Left hindlimb (tissue), 1 donor: ENCODE data around the gene CC2D2A.
"Not testable (repeated sequence)": the region's sequence is repeated elsewhere in the genome, so short reads cannot be mapped to it uniquely, and the experiment has no call there.

ENCODE experiments used
- DNase-seq: peaks from one replicate; pipeline ENCODE4 v3.0.0-alpha.2; 2018

CC2D2A gene

DNA sequence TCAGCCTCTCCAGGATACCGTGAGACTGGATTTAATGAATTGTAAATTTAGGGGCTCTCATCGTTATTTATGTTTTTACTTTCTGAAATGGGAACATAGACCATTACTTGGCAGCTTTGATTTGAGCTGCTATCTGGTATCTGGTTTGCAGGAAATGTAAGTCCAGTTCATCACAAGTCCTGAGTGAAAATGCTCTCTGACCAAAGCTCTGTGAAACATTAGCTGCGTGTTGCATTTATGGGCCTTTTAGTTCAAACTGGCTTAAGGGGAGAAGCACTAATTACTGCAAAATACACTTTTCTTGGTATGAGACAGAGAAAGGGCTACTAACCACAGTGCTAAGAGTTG, 420 bp downstream of the CC2D2A start:
- DNase-seq, result no peak

DNA sequence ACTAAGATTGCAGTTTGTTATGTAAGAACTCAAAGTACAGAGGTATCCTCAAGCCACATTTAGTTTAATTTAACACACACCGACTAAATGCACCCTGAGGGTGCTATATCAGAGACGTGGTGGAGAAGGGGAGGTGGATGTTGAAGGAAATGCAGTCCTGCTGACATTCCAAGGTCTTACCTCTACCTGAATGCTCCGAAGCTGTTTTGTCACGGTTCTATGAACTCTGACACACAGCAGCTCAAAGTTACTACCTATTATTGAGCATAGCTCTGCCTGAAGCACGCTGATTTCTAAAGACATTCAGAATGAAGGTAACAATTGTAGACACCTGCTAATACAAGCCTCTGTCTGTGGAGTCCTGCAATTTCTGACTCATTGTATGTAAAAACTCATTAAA, 6.7 kb downstream of the CC2D2A start:
- DNase-seq, result no peak

DNA sequence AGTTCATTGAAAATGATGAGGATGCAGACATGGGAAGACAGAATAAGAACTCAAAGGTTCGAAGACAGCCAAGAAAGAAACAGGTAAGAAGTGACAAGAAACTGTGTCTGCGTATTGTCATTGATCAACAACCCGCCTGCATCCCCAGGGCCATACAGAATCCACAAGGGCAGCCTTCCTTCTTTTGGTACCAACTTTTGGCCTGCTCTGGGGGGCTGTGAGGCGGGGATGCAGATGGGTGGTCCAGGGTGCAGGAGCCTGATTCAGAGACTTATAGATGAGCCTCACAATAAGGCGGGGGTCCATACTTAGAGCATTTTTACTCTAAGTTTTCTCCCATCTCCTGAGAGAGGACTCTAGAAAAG, 9.0 kb downstream of the CC2D2A start:
- no peak for DNase-seq

DNA sequence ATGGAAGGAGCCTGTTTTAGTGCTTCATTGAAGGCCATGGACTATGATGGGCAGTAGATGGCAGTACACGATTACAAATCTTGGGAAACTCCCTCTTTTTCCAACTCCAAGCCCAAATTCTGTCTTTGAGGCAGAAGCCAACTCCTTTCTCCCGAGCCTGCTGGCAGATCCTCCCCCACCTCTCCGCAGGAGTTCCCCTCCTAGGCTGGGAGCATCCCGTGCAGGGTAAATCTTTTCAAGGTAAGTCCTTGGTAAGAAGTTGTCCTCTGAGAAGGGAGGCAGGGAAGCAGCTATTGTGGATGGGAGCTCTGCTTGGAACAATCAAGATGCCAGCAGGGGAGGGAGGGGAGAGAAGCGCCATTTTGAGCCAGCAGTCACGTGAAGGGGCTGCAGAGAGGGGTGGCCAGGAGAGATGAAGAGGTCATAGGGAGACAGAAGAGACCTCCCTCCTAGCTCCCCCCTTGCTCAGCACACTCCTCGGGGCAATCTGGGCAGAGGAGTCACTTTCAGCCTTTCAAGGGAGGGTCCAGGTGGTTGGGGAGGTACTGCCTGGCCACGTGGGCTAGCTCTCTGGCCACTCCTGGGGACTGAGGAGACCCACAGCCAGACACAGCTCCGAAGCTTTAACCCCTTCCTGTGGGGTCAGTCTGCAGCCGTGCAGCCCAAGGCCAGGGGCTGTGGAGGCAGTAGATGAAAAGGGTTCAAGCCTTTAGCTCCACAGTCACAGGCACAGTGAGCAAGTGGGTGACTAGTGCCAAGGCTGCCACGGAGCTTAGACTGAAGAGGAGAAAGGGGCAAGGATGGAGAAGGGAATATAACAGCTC, 9.6 kb downstream of the CC2D2A start:
- peak; percentile 89 for DNase-seq

DNA sequence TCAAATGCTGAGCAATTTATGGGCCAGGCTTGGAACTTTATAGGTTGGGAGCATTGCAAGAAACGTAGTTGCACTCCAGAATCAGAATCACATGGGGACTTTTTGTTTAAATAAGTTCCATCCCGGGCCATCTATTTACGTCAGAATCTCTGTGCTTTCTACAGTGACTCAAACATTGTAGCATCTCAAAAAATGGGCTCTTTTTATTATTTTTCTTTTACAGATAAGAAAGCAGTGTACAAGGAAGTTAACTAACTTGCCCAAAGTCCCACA, 10.2 kb downstream of the CC2D2A start:
- DNase-seq, result no peak

DNA sequence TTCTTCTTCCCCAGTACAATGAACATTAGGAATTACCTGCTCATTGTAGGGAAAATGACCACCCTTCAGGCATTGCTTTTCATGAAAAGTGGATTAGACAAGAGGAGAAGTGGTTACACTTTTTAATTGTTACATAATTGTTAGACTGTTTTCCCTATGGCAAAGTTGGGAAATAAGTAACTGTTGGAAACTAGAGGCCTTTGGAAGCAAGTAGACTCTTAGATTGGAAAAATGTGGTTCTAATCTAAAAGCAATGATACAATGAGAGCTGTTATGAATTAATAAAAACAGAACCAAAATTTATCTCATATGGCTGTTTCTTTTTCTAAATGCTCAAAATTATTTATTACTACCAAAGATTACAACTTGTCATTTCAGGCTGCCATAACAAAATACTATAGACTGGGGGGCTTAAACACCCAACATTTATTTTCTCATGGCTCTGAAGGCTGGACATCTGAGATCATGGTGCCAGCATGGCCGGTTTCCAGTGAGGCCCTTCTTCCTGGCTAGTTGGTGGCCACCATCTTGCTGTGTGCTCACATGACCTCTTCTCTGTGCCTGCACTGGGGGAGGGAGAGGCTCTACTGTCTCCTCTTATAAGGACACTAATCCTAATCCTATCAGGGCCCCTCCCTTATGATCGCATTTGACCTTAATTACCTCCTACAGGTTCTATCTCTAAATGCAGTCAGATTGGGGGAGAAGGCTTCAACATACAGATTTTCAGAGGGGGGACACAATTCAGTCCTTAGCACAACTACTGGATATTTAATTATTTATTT, 12.5 kb downstream of the CC2D2A start:
- DNase-seq, result no peak

DNA sequence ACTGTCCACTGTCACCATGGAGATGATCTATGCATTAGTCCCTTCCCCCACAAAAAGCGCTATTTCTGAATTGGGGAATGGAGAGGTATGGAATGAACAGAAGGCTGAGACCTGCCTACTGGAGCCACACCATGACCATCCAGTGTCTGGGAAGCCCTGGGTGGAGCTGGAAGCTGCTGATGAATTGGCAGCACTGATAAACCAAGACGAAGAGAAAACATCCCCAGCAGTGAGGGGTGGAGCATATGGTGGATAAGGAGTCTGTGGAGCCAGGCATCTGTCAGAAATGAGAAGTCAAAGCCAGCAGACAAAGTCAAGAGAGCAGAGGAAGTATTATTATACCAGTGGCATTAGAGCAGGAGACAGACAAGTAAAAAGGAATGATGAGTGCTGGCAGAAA, 13.2 kb downstream of the CC2D2A start:
- DNase-seq, result no peak

DNA sequence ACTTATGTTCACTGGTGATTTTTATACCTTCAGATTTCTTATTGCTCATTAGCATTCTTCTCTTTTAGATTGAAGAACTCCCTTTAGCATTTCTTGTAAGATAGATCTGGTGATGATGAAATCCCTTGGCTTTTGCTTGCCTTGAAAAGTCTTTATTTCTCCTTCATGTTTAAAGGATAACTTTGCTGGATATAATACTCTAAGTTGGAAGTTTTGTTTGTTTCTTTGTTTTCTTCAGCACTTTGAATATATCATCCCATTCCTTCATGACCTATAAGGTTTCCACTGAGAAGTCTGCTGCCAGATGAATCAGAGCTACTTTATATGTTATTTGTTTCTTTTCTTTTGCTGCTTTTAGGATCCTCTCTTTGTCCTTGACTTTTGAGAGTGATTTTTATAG, 18.5 kb downstream of the CC2D2A start:
- no peak for DNase-seq

DNA sequence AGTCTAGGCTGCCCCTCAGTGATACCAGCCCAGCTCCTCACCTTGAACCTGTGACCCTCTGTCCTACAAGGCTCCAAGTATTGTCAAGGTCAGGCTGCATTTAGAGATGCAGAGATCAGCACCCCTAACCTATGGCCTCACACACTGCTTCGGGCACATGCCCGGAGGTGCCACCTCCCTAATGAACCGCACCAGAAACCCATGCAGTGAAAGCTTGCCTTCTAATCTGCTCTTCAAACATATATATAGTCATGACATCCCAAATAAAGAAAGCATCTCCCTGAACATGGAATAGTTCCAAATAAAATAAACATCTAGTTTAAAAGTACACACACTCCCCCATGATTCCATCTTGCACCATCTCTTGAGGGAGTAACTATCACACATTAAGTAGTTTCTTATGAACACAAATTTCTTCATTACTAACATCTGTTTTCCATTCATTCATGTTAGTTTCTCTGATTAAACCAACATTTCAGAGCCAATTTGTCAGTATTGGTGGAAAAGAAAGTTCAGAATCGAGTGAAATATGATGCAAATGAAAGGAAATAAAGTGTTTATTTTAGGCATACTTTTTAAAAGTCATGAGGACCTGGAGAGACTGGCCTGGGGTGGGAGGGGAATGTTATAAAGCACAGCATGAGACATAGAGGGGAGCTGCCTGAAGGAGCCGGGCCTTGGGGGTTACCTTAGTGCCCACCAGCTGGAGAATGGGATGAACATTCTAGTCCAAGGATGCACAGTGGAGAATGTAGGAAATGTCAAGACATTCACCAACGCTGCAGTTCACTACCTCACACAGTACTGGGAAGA, 19.2 kb downstream of the CC2D2A start:
- no peak for DNase-seq

DNA sequence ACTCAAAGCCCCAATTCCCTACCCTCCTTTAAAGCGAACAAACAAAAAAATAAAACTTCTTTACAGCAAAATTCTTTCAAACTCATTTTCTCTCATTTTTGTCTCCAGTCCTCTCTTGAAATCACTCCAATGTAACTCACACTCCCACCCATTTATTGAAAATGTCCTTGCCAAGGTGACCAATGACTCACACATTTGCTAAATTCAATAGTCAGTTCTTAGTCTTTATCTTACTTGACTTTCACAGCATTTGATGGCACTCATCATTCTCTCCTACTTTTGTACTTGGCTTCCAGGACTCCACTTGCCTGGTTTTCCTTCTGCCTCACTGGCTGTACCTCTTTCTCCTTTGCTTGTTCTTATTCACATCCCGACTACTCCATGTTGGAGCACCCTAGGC, 19.9 kb downstream of the CC2D2A start:
- no peak for DNase-seq

DNA sequence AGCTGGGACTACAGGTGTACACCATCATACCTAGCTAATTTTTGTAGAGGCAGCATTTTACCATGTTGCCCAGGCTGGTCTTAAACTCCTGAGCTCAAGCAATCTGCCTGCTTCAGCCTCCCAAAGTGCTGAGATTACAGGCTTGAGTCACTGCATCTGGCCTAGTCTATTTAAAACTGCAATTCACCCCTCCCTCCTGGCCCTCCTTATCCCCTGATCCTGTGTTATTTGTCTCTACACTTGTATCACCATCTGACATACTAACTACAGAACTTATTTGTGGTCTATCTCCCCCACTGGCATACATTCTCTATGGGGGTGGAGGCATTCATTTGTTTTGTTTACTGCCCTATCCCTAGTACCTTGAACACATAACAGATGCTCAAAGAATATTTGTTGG, 23.7 kb downstream of the CC2D2A start:
- no peak for DNase-seq

DNA sequence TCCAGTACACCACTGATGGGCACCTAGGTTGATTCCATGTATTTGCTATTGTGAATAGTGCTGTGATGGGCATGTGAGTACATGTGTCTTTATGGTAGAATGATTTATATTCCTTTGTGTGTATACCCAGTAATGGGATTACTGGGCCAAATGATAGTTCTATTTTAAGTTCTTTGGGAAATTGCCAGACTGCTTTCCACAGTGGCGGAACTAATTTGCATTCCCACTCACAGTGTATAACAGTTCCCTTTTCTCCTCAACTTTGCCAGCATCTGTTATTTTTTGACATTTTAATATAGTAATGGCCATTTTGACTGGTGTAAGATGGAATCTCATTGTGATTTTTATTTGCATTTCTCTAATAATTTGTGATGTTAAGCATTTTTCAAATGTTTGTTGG, 25.9 kb downstream of the CC2D2A start:
- DNase-seq, result no peak

DNA sequence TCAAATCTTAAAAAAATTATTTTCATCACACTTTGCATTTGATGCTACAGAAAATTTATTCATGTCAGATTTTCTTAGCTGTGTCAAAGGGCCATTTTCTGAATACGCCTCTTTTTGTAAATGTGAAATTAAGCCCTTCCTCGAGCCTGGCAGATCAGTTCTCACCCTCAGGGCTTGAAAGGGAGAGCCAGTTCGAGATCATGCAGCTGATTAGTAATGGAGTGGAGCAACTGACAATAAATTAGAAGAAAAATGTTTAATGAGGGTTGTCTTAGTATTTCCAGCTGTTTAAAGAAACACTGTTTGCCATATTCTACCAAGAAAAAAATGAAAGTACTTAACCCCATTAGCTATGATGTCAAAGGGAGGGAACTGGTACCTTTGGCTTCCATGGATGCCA, 28.7 kb downstream of the CC2D2A start:
- no peak for DNase-seq

DNA sequence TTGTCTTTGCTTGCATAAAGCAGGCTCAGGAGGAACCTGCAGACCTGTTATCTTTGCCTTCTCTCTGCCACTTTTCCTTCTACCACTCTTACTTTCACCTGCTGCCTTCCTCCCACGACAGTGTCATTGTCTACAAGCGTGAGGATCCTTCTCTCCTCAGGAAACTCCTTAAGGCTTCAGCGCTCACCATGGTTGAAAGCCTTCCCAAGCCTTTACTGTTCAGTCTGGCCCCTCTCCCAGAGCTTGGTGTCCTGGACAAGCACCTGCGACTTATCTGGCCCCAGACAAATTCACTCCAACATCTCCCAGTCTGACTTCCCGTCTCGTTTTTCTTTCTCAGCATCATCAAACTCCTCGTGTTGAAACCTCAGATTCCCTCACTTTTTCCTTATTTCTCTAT, 31.0 kb downstream of the CC2D2A start:
- no peak for DNase-seq

DNA sequence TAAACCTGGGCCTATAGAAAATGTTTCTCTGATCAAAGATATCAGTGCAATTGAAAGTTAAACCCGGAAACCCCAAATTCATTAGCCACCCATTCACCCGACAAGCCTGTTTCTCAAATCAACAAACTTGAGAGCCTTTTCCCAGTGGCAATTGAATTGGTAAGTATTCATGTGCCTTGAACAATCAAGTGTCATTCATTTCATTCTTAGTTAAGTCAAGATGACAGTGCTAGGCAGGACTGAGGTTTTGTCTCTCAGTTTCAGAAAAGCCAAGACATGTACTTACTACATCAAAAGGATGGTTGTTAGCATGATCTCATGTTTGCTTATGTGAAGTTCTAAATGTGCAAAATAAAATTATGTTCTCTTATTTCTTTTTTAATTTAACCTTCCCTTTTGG, 32.3 kb downstream of the CC2D2A start:
- no peak for DNase-seq

DNA sequence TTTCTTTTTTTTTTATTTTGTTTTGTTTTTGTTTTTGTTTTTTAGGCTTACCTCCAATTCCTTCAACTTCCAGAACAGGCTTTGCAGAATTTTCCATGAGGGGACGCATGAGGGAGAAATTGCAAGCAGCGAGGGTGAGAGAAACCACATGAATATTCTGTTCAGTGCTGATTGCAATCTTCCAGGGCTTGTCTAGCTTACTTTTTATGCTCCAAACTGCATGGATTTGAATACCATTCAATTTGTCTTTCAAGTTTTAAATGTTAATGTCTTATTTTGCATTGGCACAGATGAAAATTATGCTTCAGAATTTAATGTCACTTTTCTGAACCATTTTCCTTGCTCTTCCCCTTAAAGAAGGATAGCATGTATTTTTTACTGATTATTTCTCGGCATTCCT, 32.7 kb downstream of the CC2D2A start:
- DNase-seq, result no peak

DNA sequence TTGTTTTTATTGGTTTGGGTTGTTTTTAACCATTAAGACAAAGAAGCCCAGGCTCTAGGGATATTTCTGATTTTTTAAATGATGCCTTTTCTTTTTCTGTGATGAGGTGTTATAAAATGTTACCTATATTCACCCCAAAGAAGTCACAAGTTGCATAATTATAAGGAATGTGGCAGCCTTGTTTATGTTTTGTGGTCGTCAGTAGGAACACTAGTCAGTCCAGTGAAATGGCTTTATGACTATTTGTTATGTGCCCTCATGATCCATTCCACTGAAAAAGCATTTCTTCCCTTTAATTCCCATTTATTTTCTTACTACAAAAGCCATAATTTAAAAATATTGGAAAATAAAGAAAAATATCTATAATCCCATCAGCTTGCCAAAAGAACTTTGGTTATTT, 34.4 kb downstream of the CC2D2A start:
- DNase-seq, result no peak

DNA sequence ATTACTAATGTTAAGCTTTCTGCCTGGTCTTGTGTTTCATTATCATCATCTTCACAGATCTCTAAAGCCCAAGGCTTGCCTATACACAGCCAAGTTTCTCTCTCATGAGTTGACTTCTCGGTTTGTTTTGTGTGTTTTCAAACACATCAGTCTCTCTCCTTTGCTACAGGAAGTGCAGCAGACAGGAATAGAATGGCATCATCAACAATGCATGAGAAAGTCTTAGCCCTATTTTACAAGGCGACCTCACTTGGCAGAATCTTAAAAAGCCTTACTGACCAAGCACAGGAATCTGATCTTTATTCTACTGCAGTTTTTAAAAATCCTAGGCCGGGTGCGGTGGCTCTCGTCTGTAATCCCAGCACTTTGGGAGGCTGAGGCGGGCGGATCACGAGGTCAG, 36.8 kb downstream of the CC2D2A start:
- DNase-seq, result no peak

DNA sequence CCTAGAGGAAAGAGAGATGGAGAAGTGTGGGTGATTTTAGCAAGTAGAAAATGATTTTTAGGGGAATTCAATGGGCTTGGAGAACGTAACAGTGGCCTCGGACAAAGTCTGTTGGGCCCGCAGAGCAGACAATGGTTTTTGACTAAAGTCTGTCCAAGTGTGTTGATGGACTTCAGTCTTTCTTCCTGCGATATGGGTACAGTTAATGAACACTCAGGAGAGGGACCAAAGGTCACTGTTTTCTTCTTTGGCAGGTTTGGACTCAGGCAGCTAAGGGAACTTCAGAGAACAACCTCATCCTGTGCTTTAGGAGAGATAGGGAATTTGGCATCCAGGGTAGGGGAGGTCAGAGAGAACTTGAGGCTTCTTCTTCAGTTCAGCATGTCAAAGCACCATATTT, 38.0 kb downstream of the CC2D2A start:
- DNase-seq, result no peak

DNA sequence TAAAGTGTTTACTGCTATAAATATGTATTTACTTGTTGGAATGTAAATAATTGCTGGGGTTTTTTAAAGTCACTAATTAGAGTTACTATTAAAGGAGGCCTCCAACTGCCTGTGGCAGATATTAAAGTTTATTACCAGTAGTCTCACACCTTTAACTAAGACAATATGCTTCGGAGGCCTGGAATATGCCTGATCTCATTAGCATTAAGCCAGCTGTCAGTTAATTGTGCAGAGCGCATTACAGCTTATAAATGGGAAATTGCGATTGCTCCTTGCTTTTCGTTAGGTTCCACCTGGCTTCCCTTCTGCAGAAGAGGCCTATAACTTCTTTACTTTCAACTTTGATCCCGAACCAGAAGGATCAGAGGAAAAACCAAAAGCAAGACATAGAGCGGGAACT, 41.3 kb downstream of the CC2D2A start:
- DNase-seq, result no peak

DNA sequence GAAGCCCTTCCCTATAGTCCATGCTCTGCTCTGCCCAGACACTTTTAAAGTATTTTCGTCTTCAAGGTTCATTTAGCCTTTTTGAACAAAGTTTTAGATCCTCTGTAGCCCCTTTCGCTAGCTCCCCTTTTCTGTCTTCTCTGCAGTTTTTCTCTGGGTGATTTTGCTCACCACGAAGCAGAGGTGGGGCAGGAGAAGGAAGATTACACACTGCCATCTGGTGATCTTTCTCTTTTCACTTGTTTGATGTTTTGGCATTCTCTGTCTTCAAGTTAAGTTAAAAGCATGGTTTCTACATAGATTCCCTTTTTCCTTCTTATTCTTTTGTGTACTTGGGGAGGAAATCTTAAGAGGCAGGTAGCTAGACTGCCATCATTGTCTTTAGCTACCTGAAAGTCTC, 43.9 kb downstream of the CC2D2A start:
- no peak for DNase-seq

DNA sequence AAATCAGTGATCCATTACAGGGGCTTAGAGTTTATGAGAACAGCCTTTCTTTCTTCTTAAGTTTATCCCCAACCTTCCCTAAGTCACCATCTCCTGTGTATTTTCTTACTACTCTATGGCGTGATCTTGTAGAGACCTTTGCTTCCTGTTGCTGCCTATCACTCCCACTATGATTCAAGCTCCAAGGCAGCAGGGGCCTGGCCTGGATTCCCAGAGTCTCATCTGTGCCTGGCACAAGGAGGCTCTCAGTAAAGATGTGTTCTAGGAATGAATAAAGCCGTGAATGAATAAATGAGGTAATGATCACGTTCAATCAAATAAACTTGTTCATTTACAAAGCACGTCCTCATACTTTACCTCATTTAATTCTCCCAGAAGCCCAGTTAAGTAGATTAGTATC, 45.4 kb downstream of the CC2D2A start:
- no peak for DNase-seq

DNA sequence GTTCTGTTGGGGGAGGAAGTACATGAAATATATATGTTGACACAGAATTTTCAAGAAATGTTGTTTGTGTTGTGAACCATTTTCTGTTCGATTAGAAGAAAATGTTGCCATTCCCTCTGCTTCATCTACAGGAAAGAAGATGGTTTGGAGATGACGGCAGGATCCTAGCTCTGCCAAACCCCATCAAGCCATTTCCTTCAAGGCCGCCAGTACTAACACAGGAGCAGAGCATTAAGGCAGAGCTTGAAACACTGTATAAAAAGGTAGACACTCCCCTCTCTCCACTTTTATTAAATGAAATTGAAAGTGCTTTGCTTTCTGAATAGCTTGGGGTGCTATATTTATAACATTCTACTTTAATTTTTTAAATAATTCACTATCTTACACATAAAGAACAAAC, 46.8 kb downstream of the CC2D2A start:
- DNase-seq, result no peak

DNA sequence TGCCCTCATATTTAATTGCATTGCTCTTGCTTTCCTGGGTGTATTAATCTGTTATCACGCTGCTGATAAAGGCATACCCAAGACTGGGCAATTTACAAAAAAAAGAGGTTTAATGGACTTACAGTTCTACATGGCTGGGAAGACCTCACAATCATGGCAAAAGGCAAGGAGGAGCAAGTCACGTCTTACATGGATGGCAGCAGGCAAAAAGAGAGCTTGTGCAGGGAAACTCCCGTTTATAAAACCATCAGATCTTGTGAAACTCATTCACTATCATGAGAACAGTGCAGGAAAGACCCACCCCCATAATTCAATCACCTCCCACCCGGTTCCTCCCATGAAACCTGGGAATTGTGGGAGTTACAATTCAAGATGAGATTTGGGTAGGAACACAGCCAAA, 48.0 kb downstream of the CC2D2A start:
- not testable (repeated sequence) for DNase-seq
